Measurements from ENCODE around the gene HNRNPUL1.

The HNRNPUL1 gene

GRCh38 chr19:41274802-41275201 lies 10.6 kb downstream of the HNRNPUL1 start:
- Histone ChIP-seq H3K9ac (ENCODE audit: low read length) (no peak overlapping the region), H3K4me1 (ENCODE audit: low read length) (no peaks in the 10 kb centered on the region), H4K20me1 (ENCODE audit: insufficient read depth, low read length) (no peaks in the 10 kb centered on the region), H3F3A (ENCODE audit: insufficient read depth, low read length) (no peaks in the 10 kb centered on the region), H3K9me3 (replicated peaks; ENCODE audit: insufficient read depth, low read length) (no peaks in the 10 kb centered on the region), H3K9me2 (replicated peaks; ENCODE audit: insufficient read depth, low read length) (no peaks in the 10 kb centered on the region), H3K79me2 (ENCODE audit: low read length) (peaks cover 55% of the 10 kb centered on the region), H3K27ac (ENCODE audit: low read length) (no peak overlapping the region), H3K27me3 (replicated peaks; ENCODE audit: insufficient read depth, low read length) (no peaks in the 10 kb centered on the region), H2AFZ (ENCODE audit: low read length) (no peak overlapping the region), H3K4me2 (ENCODE audit: low read depth, low read length) (no peak overlapping the region), H3K36me3 (replicated peaks; ENCODE audit: insufficient read depth, low read length) (peaks cover 51% of the 10 kb centered on the region), H3K4me3 (ENCODE audit: low read length) (no peak overlapping the region)
- no peak for DNase-seq
- no peak for TF ChIP-seq CTCF (IDR thresholded peaks at IDR 0.05; ENCODE audit: low read length)
- no peak for TF ChIP-seq EZH2phosphoT487 (IDR thresholded peaks at IDR 0.05; ENCODE audit: low read length)
- TF ChIP-seq EZH2 (optimal IDR thresholded peaks at IDR 0.05; ENCODE audit: low read depth, low read length) = no peak

DNA sequence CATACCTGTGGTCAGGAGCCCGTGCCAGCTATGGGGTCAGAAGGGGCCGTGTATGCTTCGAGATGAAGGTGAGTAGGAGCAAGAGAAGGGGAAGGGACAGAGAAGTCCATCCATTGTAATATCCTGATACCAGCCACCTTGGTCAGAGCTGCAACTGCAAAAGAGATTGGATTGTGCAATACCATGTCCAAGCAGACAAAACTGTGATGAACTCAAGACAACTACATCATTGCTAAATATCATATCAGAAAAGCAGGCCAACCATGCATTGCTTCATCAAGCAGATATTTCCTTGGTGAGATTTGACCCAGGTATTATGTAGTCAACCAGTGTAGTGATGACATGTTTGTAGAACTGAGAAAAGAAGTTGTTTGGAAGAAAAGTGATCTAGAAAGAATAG lies 12.1 kb downstream of the HNRNPUL1 start:
- no peak for TF ChIP-seq CTCF (IDR thresholded peaks at IDR 0.05; ENCODE audit: low read length)
- H3K79me2 ChIP-seq (ENCODE audit: low read length) = peaks cover 63% of the 10 kb centered on the region
- H3K9ac ChIP-seq (ENCODE audit: low read length) = no peak overlapping the region
- no peak overlapping the region for H3K4me2 ChIP-seq (ENCODE audit: low read depth, low read length)
- no peaks in the 10 kb centered on the region for H3F3A ChIP-seq (ENCODE audit: insufficient read depth, low read length)
- no peaks in the 10 kb centered on the region for H3K27me3 ChIP-seq (replicated peaks; ENCODE audit: insufficient read depth, low read length)
- H3K4me1 ChIP-seq (ENCODE audit: low read length) = no peaks in the 10 kb centered on the region
- no peaks in the 10 kb centered on the region for H3K9me3 ChIP-seq (replicated peaks; ENCODE audit: insufficient read depth, low read length)
- H3K9me2 ChIP-seq (replicated peaks; ENCODE audit: insufficient read depth, low read length) = no peaks in the 10 kb centered on the region
- H3K36me3 ChIP-seq (replicated peaks; ENCODE audit: insufficient read depth, low read length) = peaks cover 61% of the 10 kb centered on the region
- no peak overlapping the region for H3K27ac ChIP-seq (ENCODE audit: low read length)
- H3K4me3 ChIP-seq (ENCODE audit: low read length) = no peak overlapping the region
- no peaks in the 10 kb centered on the region for H4K20me1 ChIP-seq (ENCODE audit: insufficient read depth, low read length)
- no peak for DNase-seq
- no peak overlapping the region for H2AFZ ChIP-seq (ENCODE audit: low read length)

DNA sequence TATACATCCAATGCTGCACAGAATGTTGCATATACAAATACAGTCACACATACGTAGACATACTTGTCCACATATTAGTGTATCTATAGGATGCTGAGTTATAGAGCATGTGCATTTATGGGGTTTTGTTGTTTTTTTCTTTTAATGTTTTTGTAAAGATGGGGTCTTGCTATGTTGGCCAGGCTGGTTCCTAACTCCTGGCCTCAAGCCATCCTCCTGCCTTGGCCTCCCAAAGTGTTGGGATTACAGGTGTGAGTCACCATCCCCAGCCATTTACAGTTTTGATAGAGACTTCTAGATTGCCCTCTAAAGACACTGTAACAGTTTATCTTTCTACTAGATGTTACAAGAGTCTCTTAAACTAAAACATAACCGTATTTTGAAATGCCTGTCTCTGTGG lies 14.3 kb downstream of the HNRNPUL1 start:
- H3K27me3 ChIP-seq (replicated peaks; ENCODE audit: insufficient read depth, low read length) = no peaks in the 10 kb centered on the region
- H3K9me2 ChIP-seq (replicated peaks; ENCODE audit: insufficient read depth, low read length) = no peaks in the 10 kb centered on the region
- H3K9ac ChIP-seq (ENCODE audit: low read length) = no peak overlapping the region
- H3K4me3 ChIP-seq (ENCODE audit: low read length) = no peak overlapping the region
- no peak overlapping the region for H2AFZ ChIP-seq (ENCODE audit: low read length)
- TF ChIP-seq EZH2phosphoT487 (IDR thresholded peaks at IDR 0.05; ENCODE audit: low read length) (no peak), EZH2 (optimal IDR thresholded peaks at IDR 0.05; ENCODE audit: low read depth, low read length) (no peak), CTCF (IDR thresholded peaks at IDR 0.05; ENCODE audit: low read length) (no peak)
- no peak overlapping the region for H3K4me2 ChIP-seq (ENCODE audit: low read depth, low read length)
- no peaks in the 10 kb centered on the region for H3F3A ChIP-seq (ENCODE audit: insufficient read depth, low read length)
- H3K4me1 ChIP-seq (ENCODE audit: low read length) = no peaks in the 10 kb centered on the region
- no peak for DNase-seq
- H4K20me1 ChIP-seq (ENCODE audit: insufficient read depth, low read length) = no peaks in the 10 kb centered on the region
- H3K9me3 ChIP-seq (replicated peaks; ENCODE audit: insufficient read depth, low read length) = no peaks in the 10 kb centered on the region
- peaks cover 47% of the 10 kb centered on the region for H3K79me2 ChIP-seq (ENCODE audit: low read length)
- H3K36me3 ChIP-seq (replicated peaks; ENCODE audit: insufficient read depth, low read length) = peaks cover 50% of the 10 kb centered on the region
- H3K27ac ChIP-seq (ENCODE audit: low read length) = no peak overlapping the region

Data from MM.1S (cell line).